ENCODE measurements around the gene GPC6. TPM values are rescaled to one million over a fixed set of nuclear protein-coding genes. Genes with fewer than 3 reads are reported as not detected.

GPC6 gene
- total RNA-seq, 1 donor from 2014 or later: 63.0 TPM

DNA sequence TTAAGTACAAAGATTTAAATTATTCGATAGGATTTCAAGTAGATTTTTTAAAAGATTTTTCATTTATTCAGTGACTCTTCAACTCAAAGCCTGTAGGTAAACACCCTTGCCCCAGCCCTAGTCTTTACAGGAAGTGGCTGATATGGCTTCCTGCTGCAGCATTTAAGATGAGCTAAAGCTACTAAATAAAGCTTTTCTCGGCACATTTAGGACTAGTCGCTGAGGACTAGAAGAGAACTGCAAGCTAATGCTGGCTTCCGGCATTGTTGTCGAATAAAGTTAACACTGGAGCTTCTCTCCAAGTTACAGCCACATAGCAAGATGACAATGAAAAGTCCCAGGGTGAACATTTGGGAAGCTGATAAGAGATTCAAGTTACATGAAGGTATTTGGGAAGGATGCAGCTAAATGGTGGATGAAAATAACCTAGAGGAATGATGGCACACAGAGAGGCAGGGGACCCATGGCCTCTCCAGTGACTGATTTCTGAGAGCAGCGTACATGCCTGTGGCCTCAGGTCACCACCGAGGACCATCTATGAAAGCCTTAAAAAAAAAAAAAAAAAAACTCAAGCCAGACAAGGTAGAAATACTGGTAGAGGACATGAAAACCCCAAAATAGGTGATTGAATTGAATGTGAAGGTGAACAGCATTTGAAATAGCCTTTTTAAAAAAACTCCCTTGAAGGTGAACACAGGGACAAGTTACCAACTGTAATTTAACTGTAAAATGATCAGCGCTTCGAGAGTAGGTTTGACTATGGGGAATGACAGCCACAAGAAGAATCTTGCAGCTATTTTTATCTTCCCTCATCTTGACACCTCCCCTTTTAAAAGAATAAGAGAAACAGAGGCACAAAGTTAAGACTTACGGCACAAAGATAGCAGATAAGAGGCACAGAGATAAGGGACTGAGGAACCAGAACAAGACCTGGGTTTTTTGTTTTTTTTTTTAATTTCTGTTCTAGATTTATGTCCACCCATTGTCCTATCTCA, 1097.5 kb downstream of the GPC6 start:
- H3K27me3 Mint-ChIP-seq (ENCODE audit: low read depth, unreplicated experiment): no peaks in the 10 kb centered on the region
- H3K4me1 Mint-ChIP-seq (ENCODE audit: low read depth, unreplicated experiment): peaks cover 40% of the 10 kb centered on the region
- H3K4me3 ChIP-seq (ENCODE audit: insufficient read depth, low read depth, low read length): no peak overlapping the region
- peaks cover 3% of the 10 kb centered on the region for H3K9me3 Mint-ChIP-seq (ENCODE audit: unreplicated experiment)
- no peak overlapping the region for H3K27ac ChIP-seq (ENCODE audit: low read depth, low read length)
- H3K36me3 Mint-ChIP-seq (ENCODE audit: low read depth, unreplicated experiment): peaks cover 3% of the 10 kb centered on the region
- H3K9me3 ChIP-seq (ENCODE audit: insufficient read depth, low read depth, low read length): no peaks in the 10 kb centered on the region
- no peak overlapping the region for H3K4me3 Mint-ChIP-seq (ENCODE audit: unreplicated experiment)
- no peak overlapping the region for H3K9ac ChIP-seq (ENCODE audit: low read length)
- no peak overlapping the region for H3K4me2 ChIP-seq (ENCODE audit: low read length)
- no peaks in the 10 kb centered on the region for H4K20me1 ChIP-seq (ENCODE audit: insufficient read depth, low read length)
- H3K4me1 ChIP-seq (ENCODE audit: insufficient read depth, low read length): peaks cover 11% of the 10 kb centered on the region
- no peaks in the 10 kb centered on the region for H3K36me3 ChIP-seq (ENCODE audit: insufficient read depth, low read length)
- no peak for TF ChIP-seq EZH2 (IDR thresholded peaks at IDR 0.05; ENCODE audit: insufficient read depth, low read length)
- TF ChIP-seq, protein P1, sequence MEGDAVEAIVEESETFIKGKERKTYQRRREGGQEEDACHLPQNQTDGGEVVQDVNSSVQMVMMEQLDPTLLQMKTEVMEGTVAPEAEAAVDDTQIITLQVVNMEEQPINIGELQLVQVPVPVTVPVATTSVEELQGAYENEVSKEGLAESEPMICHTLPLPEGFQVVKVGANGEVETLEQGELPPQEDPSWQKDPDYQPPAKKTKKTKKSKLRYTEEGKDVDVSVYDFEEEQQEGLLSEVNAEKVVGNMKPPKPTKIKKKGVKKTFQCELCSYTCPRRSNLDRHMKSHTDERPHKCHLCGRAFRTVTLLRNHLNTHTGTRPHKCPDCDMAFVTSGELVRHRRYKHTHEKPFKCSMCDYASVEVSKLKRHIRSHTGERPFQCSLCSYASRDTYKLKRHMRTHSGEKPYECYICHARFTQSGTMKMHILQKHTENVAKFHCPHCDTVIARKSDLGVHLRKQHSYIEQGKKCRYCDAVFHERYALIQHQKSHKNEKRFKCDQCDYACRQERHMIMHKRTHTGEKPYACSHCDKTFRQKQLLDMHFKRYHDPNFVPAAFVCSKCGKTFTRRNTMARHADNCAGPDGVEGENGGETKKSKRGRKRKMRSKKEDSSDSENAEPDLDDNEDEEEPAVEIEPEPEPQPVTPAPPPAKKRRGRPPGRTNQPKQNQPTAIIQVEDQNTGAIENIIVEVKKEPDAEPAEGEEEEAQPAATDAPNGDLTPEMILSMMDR (IDR thresholded peaks at IDR 0.05; ENCODE audit: insufficient read depth, low read depth, low read length): no peak
- H3K27ac Mint-ChIP-seq (ENCODE audit: unreplicated experiment): peak overlapping the region; percentile 79
- H2AFZ ChIP-seq (ENCODE audit: low read depth, low read length): no peak overlapping the region
- FAIRE-seq (no peak), DNase-seq (ENCODE audit: low read depth) (no peak)
- no peaks in the 10 kb centered on the region for H3K79me2 ChIP-seq (ENCODE audit: insufficient read depth, low read length)
- no peaks in the 10 kb centered on the region for H3K27me3 ChIP-seq (ENCODE audit: insufficient read depth, low read length)

DNA sequence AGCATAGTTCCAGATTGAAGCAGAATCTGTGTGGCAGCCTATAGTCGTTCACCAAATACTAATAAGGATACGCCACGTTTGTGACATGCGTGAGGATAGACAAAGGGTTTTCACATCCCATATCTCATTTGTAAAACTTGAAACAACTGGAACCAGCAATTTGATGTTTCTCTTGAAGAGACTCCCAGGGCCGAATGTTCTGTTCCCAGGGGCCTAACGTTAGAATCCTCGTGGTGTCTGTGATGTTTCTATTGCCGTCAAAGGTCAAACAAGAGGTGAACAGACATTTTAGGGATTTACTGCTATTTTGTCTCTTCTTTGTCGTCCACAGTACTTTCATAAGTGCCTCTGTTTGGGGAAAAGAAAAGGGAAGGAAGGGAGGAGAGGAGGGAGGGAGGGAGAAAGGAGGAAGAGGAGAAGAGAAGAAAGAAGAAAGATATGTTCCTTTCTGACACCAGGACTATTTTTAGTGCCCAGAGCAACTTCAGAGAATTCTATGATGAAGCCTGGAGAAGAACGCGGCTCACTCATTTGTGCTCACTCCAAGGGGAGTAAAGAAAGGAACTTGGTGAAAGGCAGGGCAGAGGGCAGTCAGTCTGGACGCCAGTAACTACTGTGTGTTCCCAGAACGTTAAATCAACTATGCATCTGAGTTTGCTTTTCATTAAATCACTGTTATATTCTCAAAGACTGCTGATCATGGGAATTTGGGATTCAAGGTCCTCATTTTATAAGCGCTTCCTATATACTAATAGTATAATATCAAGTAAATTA, 1098.3 kb downstream of the GPC6 start:
- no peak overlapping the region for H3K4me3 ChIP-seq (ENCODE audit: insufficient read depth, low read depth, low read length)
- no peak for DNase-seq (ENCODE audit: low read depth)
- Mint-ChIP-seq H3K4me3 (ENCODE audit: unreplicated experiment) (no peak overlapping the region), H3K36me3 (ENCODE audit: low read depth, unreplicated experiment) (peaks cover 3% of the 10 kb centered on the region), H3K9me3 (ENCODE audit: unreplicated experiment) (peaks cover 3% of the 10 kb centered on the region), H3K27ac (ENCODE audit: unreplicated experiment) (peak overlapping the region; percentile 79), H3K27me3 (ENCODE audit: low read depth, unreplicated experiment) (no peaks in the 10 kb centered on the region), H3K4me1 (ENCODE audit: low read depth, unreplicated experiment) (peaks cover 49% of the 10 kb centered on the region)
- H3K9me3 ChIP-seq (ENCODE audit: insufficient read depth, low read depth, low read length): no peaks in the 10 kb centered on the region
- no peak overlapping the region for H3K4me2 ChIP-seq (ENCODE audit: low read length)
- TF ChIP-seq EZH2 (IDR thresholded peaks at IDR 0.05; ENCODE audit: insufficient read depth, low read length): no peak
- TF ChIP-seq, protein P1 (IDR thresholded peaks at IDR 0.05; ENCODE audit: insufficient read depth, low read depth, low read length): no peak
- H3K36me3 ChIP-seq (ENCODE audit: insufficient read depth, low read length): no peaks in the 10 kb centered on the region
- H4K20me1 ChIP-seq (ENCODE audit: insufficient read depth, low read length): no peaks in the 10 kb centered on the region
- no peaks in the 10 kb centered on the region for H3K79me2 ChIP-seq (ENCODE audit: insufficient read depth, low read length)
- H3K9ac ChIP-seq (ENCODE audit: low read length): no peak overlapping the region
- peaks cover 20% of the 10 kb centered on the region for H3K4me1 ChIP-seq (ENCODE audit: insufficient read depth, low read length)
- H3K27me3 ChIP-seq (ENCODE audit: insufficient read depth, low read length): no peaks in the 10 kb centered on the region
- no peak for FAIRE-seq
- no peak overlapping the region for H3K27ac ChIP-seq (ENCODE audit: low read depth, low read length)
- H2AFZ ChIP-seq (ENCODE audit: low read depth, low read length): no peak overlapping the region

Measured in astrocyte (in vitro differentiated cells and primary cell).